Right lobe of liver (tissue), 6 donors: ENCODE results near the gene WASHC2A. TPM values are rescaled to one million over a fixed set of nuclear protein-coding genes. Genes with fewer than 3 reads are reported as not detected.
"Not testable (repeated sequence)": the region's sequence is repeated elsewhere in the genome, so short reads cannot be mapped to it uniquely, and the experiment has no call there.

Experiments used
- ATAC-seq, 4 donors: fragments of 200-7000 bp; cut with Tn5 transposase; one replicate each; pipeline ENCODE4 v1.9.1; 2020; ENCODE audit warnings: mild to moderate bottlenecking in 4 of 4, moderate library complexity in 4 of 4
- DNase-seq, 3 donors: peaks; one replicate each; pipeline ENCODE4 v3.0.0-alpha.2; 2020
- H3K27ac ChIP-seq, 3 donors: fragments of 200-600 bp; one replicate each; pipeline ENCODE4 v1.8.0; 2022
- H3K27me3 ChIP-seq, 2 donors: fragments of 200-600 bp; one replicate each; pipeline ENCODE4 v1.8.0; 2022
- H3K36me3 ChIP-seq, 4 donors: fragments of 200-600 bp; sonication (generic) in 1 of 4; one replicate each; pipeline versions ENCODE4 v1.5.1 to v1.8.0; 2017 to 2022; ENCODE audit warnings: control low read depth in 1 of 4
- H3K4me1 ChIP-seq, 4 donors: fragments of 200-600 bp; sonication (generic) in 1 of 4; one replicate each; pipeline versions ENCODE4 v1.5.1 to v1.8.0; 2017 to 2022; ENCODE audit warnings: control low read depth in 1 of 4
- H3K4me3 ChIP-seq, 3 donors: fragments of 200-600 bp; one replicate each; pipeline ENCODE4 v1.8.0; 2022
- H3K9me3 ChIP-seq, 4 donors: fragments of 200-600 bp; sonication (generic) in 1 of 4; one replicate each; pipeline versions ENCODE4 v1.5.1 to v1.8.0; 2017 to 2022; ENCODE audit warnings: control low read depth in 1 of 4
- WGBS: methylation state at CpG from one replicate; pipeline ENCODE4 v1.1.6; 2018; ENCODE audit warnings: low coverage, low lambda C conversion rate; ENCODE audit not compliant: insufficient coverage; ENCODE audit errors: missing lambda C conversion rate; 5-methylcytosine and 5-hydroxymethylcytosine counted together
- intact Hi-C, 2 donors: fragments of 100-400 bp; cut with DNase I; formaldehyde crosslinking; loops; one replicate each; pipeline versions ENCODE4 v1.11.2 to v1.14.1; 2022
- total RNA-seq, 6 experiments: library from RNA; depleted of rRNA in 2 of 6; stranded (reverse); fragments of >200 nt in 2 of 6; fragmentation: NEBNext Ultra II Directional in 3 of 6; extraction: Animal tissue kit (Norgen Biotek cat#: 25700) in 3 of 6; gene quantifications; one replicate each; pipeline versions ENCODE4 v1.1.0 to v1.2.4, GENCODE V29; 2016 to 2023
- donor health status: DM: no; HTN: yes; CAD: no.
- donor health status: DM: no; HTN: no; CAD: no.
- donor health status: DM: no; HTN: no; CAD: no.
- donor health status: DM: no; HTN: yes; CAD: no.
- donor health status: DM: no; HTN: yes; CAD: no.

Gene WASHC2A
- total RNA-seq, 6 experiments from 2014 or later = 9.5 to 26.1 (median 19.7) TPM

- H3K9me3 ChIP-seq, DNase-seq, H3K4me1 ChIP-seq, intact Hi-C loops, ATAC-seq, H3K27me3 ChIP-seq, H3K27ac ChIP-seq, H3K4me3 ChIP-seq: not testable (repeated sequence)
- H3K36me3 ChIP-seq = peaks cover 0 to 11% (median 0%) of the 10 kb centered on the region in 4 donors
- 96% methylated on average over 5 of the region's 9 CpGs for WGBS
Measured at GRCh38 chr10:50112419-50113112, 44.8 kb downstream of the WASHC2A start.

- ATAC-seq, H3K9me3 ChIP-seq, H3K27me3 ChIP-seq, H3K4me1 ChIP-seq, DNase-seq, intact Hi-C loops, H3K27ac ChIP-seq, H3K4me3 ChIP-seq: not testable (repeated sequence)
- peaks cover 0 to 18% (median 0%) of the 10 kb centered on the region in 4 donors for H3K36me3 ChIP-seq
- no CpG with 5 or more reads among the region's 2 CpGs for WGBS
Measured at GRCh38 chr10:50126765-50127164, 59.0 kb downstream of the WASHC2A start.

- 68% methylated on average over 2 of the region's 5 CpGs for WGBS
Measured at GRCh38 chr10:50127770-50128292, 60.1 kb downstream of the WASHC2A start.

GRCh38 chr10:50131245-50131965 is 63.7 kb downstream of the WASHC2A start:
- H3K4me1 ChIP-seq, H3K4me3 ChIP-seq, DNase-seq, intact Hi-C loops, H3K27ac ChIP-seq, H3K9me3 ChIP-seq, H3K27me3 ChIP-seq, ATAC-seq: not testable (repeated sequence)
- WGBS = 88% methylated on average over 5 of the region's 8 CpGs
- H3K36me3 ChIP-seq = peaks cover 0 to 18% (median 0%) of the 10 kb centered on the region in 4 donors

More at GRCh38 chr10:50127770-50128292, 60.1 kb downstream of the WASHC2A start:
- H3K4me3 ChIP-seq, H3K9me3 ChIP-seq, DNase-seq, intact Hi-C loops, H3K27ac ChIP-seq, H3K4me1 ChIP-seq, H3K27me3 ChIP-seq: not testable (repeated sequence)
- peak in 1 of 4 donors; percentile 11 for ATAC-seq
- peaks cover 0 to 22% (median 0%) of the 10 kb centered on the region in 4 donors for H3K36me3 ChIP-seq

GRCh38 chr10:50132322-50132721 is 64.6 kb downstream of the WASHC2A start:
- H3K9me3 ChIP-seq, H3K4me1 ChIP-seq, DNase-seq, H3K27ac ChIP-seq, ATAC-seq, H3K4me3 ChIP-seq, intact Hi-C loops, H3K27me3 ChIP-seq: not testable (repeated sequence)
- peaks cover 0 to 17% (median 0%) of the 10 kb centered on the region in 4 donors for H3K36me3 ChIP-seq
- 89% methylated on average over 6 of the region's 6 CpGs for WGBS

GRCh38 chr10:50132841-50133240 is 65.1 kb downstream of the WASHC2A start:
- intact Hi-C loops, H3K4me1 ChIP-seq: not testable (repeated sequence)
- 95% methylated on average over 3 of the region's 3 CpGs for WGBS

GRCh38 chr10:50143512-50144174 is 75.9 kb downstream of the WASHC2A start:
- H3K9me3 ChIP-seq, H3K4me3 ChIP-seq, ATAC-seq, intact Hi-C loops, H3K36me3 ChIP-seq, H3K27me3 ChIP-seq, DNase-seq, H3K4me1 ChIP-seq, H3K27ac ChIP-seq: not testable (repeated sequence)
- WGBS = 13% methylated on average over 4 of the region's 10 CpGs

More at GRCh38 chr10:50132841-50133240, 65.1 kb downstream of the WASHC2A start:
- H3K4me3 ChIP-seq, H3K9me3 ChIP-seq, ATAC-seq, H3K27ac ChIP-seq, DNase-seq, H3K27me3 ChIP-seq: not testable (repeated sequence)
- peaks cover 0 to 17% (median 0%) of the 10 kb centered on the region in 4 donors for H3K36me3 ChIP-seq

- H3K27me3 ChIP-seq, DNase-seq, H3K9me3 ChIP-seq, H3K4me3 ChIP-seq, H3K27ac ChIP-seq, H3K36me3 ChIP-seq, ATAC-seq, intact Hi-C loops, H3K4me1 ChIP-seq: not testable (repeated sequence)
- 0% methylated on average over 1 of the region's 1 CpG for WGBS
Measured at GRCh38 chr10:50145575-50145974, 77.8 kb downstream of the WASHC2A start.
